HG03439 (cell line): ENCODE data around the gene JARID2.
"Not testable (repeated sequence)": the region's sequence is repeated elsewhere in the genome, so short reads cannot be mapped to it uniquely, and the experiment has no call there.

Source experiments
- ATAC-seq: cut with Tn5 transposase; IDR thresholded peaks from one replicate; pipeline ENCODE4 v1.9.1; 2021; ENCODE audit warnings: mild to moderate bottlenecking, moderate library complexity; ENCODE audit not compliant: unreplicated experiment

The JARID2 gene

DNA sequence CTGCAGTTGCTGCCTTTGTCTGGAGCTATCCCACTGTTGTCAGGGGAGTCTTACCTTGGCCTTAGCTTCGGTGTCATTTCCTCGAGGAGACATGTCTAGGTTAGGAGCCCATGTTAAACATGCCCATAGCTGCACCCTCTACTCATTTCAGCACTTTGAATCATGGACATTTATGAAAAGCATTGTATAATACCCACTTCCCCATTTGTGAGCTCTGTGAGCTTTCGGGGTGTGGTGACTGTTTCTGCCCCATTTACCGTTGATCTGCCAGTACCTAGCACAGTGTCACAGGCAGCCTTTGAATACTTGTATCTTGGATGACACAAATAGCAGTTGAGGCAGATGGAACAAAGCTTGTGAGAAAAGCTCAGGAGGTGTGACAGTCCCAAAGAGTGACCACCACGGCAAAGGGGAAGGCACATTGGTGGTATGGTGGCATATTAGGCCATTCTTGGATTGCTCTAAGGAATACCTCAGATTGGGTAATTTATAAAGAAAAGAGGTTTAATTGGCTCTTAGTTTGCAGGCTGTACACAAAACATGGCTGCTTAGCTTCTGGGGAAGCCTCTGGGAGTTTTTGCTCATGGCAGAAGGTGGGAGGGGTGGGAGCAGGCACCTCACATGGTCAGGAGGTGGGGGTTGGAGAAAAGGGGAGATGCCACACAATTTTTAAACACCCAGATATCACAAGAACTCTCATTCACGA lies 42.0 kb downstream of the JARID2 start:
- peak; percentile 95 for ATAC-seq

- no peak for ATAC-seq
Observed at GRCh38 chr6:15288856-15289255, 43.0 kb downstream of the JARID2 start.

GRCh38 chr6:15289456-15289855 lies 43.6 kb downstream of the JARID2 start:
- ATAC-seq: not testable (repeated sequence)

- no peak for ATAC-seq
Observed at GRCh38 chr6:15290067-15290680, 44.3 kb downstream of the JARID2 start.

GRCh38 chr6:15290962-15291704 lies 45.3 kb downstream of the JARID2 start:
- ATAC-seq: no peak

- no peak for ATAC-seq
Observed at GRCh38 chr6:15292721-15293302, 46.9 kb downstream of the JARID2 start.

DNA sequence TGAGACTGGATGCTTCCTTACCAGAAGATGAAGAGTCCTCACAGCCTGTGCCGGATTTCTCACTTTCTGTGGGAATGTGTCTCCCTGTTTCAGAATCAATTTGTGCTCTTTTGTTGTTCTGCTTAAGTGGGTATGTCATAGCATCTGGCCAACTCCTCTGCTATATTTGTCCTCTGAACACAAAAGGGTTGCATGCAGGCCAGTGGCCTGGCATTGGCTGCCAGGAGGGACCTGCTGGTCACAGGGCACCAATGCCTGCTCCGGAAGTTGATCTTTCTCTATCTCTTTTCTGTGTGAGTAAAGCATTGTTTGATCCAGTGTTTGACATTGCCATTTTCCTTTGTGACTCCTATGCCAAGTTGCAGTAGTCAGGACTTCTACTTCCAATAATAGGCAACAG lies 47.8 kb downstream of the JARID2 start:
- no peak for ATAC-seq

DNA sequence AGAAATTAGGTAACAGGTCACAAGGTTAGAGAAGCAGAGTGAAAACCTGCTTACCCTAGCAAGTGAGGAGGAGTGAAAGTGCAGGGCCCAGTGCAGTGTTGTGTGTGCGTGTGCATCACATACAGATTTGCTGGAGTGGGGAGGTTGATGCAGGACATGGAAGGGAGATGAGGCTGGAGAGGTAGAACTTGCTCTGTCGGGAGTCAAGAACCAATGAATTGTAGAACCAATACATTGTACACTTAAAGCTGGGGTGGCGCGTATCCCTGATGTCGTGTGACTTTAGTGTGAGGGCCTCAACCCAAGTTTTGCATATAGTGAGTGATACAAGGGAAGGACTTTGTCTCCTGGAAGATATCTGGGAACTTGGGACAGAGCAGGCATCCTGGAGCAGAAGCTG lies 48.6 kb downstream of the JARID2 start:
- no peak for ATAC-seq

- no peak for ATAC-seq
Observed at GRCh38 chr6:15296249-15296648, 50.4 kb downstream of the JARID2 start.

DNA sequence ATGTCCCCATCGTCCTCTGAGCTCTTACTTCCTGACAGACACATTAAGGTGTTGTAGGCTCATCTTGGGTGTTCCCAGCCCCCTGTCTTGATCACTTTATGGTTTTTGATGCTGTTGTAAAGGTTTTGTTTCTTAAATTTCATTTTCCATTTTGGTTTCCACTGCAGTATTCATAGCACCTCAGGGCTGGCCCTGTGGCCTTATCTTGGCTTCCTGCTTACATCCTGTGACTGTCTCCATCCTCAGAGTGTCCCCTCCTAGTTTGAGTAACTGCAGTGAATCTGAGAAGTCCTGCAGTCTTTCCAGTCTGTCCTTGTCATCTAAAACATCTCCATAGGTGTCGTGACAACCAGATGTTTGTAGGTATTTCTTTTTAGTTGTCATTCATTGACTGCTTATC lies 50.9 kb downstream of the JARID2 start:
- ATAC-seq: no peak

- not testable (repeated sequence) for ATAC-seq
Observed at GRCh38 chr6:15297167-15297566, 51.3 kb downstream of the JARID2 start.

DNA sequence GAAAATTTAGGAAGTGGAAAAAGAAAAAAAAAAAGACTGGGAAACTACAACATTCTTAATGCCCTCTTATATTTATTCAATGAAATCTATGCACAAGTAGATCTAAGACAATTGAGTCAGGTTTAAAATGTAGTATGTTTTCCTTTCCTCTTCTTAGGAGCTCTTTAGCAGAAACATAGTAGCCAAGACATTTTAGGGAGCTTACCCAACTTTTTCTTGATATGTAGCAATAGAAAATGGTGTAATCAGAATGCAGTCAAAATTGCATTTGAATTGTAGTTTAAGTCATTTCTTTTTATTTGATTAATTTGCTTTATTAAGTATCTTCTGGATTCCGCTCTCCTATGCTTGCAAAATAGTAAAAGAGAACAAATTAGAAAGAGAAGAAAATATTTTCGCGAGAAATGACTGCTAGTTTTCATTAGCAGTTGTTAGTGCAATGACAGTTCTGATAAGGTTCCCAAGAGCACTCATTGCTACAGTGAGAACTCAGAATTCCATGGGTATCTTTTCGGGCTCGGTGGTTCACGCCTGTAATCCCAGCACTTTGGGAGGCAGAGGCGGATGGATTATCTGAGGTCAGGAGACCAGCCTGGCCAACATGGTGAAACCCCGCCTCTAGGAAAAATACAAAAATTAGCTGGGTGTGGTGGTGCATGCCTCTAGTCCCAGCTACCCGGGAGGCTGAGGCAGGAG lies 52.2 kb downstream of the JARID2 start:
- no peak for ATAC-seq

DNA sequence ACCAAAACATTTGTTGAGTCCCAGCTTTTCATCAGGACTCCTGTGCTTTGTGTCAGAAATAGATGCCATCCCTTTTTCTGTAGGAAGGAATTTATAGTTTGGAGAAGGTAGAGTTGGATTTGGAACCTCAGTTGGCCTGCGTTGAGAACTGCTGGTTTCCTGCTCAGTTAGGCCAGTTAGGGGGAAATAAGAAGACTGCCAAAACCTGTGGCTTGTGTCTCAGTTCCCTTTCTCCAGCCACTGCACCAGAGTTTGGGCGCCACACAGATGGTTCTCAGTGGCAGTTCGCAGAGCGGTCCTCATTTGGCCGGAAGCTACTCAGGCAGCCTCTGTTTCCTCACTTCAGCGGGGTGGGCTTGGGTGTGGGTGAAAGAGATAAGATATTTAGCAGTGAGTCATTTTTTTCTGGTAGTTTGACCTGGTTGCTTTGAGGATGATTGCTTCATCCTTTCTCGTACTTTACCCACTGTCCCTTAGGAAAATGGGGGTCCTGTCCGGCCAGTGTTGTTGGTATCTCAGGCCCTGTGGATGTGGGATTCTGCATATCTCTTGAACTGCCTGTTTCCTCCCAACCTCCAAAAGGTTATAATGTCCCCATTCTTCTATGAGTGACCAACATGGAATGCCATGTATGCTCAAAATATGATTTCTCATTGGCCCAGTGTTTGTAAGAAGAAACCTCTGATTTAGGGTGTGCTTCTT lies 53.7 kb downstream of the JARID2 start:
- ATAC-seq: peak; percentile 74

DNA sequence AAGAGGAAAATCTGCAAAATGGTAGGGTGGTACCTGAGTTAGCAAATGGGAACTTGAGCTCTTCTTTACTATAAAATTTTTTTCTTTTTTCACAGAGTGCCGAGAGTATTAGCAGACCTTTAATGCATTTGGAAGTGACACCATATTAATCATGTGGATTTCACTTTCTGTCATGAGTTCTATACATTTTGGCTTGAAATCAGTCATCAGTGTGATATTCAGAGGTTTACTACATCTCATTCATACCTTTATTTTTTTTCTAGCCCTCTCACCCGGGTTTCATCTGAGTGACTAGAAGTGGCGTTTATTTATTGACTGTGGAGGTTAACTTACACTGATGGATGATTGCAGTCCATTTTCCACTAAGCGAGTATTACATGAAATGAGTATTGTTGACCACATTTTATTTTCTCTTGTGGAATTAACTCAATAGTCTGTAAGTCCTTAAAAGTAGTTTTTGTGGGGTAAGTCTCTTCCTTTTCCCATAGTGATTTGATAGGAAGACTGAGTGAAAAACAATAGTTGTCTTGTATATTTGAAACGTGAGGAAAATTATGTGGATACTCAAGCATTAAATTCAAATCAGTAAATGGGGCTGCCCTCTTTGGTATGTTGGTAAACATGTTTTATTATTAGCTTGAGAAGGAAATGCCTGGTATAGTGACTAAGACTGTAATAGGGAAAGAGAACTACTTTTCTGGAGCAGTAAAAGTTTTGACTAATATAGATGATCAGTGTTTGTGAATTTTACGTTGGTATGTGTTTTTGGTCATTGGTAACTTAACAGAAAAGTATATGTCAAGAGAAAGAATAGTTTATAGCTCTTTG lies 55.5 kb downstream of the JARID2 start:
- ATAC-seq: no peak

GRCh38 chr6:15303162-15303919 lies 57.5 kb downstream of the JARID2 start:
- no peak for ATAC-seq

DNA sequence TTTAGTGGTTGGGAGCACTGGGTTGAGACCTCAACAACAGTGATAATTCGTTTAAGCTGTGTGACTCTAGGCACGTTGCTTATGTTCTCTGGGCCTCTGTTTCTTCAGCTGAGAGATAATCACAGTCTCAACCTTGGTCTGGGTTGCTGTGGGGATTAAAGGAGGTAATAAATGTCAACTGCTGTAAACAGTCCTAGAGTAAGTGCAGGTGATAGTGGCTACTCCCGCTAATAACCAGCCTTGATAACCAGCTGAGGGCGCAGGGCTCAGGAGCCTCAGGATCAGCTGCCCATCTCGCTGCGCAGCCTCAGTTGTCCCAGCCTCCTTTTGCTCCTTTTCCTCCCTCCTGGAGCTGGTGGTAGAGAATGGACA lies 58.0 kb downstream of the JARID2 start:
- ATAC-seq: no peak

DNA sequence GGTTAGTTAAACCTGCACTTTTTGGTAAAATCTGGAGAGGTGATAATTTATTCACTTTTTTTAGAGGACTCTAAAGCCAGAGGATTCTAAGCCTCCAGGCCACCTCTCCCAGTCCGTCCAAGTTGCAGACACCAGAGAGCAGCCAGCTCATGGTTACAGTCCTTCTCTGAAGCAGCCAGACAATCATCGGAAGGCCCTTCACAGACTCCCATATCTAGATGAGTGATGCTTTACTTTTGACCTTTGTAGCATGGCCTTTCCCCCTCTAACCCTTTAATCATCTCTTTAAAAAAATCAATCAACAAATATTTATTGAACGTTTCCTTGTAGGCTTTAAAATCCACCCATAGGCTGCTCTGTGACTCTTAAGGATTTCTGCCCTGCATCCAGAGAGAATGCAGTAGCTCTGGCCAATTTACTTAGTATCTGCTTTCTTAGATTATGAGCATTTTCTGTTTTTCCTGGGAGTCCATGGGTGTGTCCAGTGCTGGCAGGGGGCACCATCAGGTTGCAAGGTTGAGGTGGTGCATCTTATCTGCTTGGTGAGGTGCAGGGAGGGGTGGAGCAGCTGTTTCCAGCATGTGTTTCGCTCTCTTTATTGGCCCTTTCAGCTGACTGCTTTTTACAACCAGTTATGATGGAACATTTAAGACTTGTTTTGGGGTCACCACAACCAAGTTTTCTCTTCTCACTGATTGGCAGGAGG lies 58.6 kb downstream of the JARID2 start:
- no peak for ATAC-seq

- ATAC-seq: peak; percentile 38
Observed at GRCh38 chr6:15305496-15305895, 59.6 kb downstream of the JARID2 start.
